Stimulated activated CD8-positive, alpha-beta memory T cell treated with anti-CD3 and anti-CD28 coated beads, Interleukin-12 subunit alpha, Interleukin-12 subunit beta, amount 100 ng/mL, for 4 hours (primary cell): ENCODE data around the gene AFG3L2.
"Not testable (repeated sequence)": the region's sequence is repeated elsewhere in the genome, so short reads cannot be mapped to it uniquely, and the experiment has no call there.

ENCODE experiments used
- DNase-seq: peaks from one replicate; pipeline ENCODE4 v3.0.0-alpha.2; 2020; ENCODE audit warnings: low read depth

AFG3L2 gene

GRCh38 chr18:12397254-12397653 lies 20.2 kb upstream of the AFG3L2 start:
- no peak for DNase-seq

- DNase-seq: no peak
These were observed 17.4 kb upstream of the AFG3L2 start for GRCh38 chr18:12394428-12394827.

GRCh38 chr18:12393998-12394397 lies 17.0 kb upstream of the AFG3L2 start:
- DNase-seq: no peak

GRCh38 chr18:12393510-12393909 lies 16.5 kb upstream of the AFG3L2 start:
- DNase-seq: no peak

- no peak for DNase-seq
These were observed 14.6 kb upstream of the AFG3L2 start for GRCh38 chr18:12391487-12392165.

GRCh38 chr18:12388442-12388841 lies 11.4 kb upstream of the AFG3L2 start:
- DNase-seq: no peak

- DNase-seq: no peak
These were observed 7.2 kb upstream of the AFG3L2 start for GRCh38 chr18:12384261-12384660.

- not testable (repeated sequence) for DNase-seq
These were observed 6.7 kb upstream of the AFG3L2 start for GRCh38 chr18:12383759-12384158.

- DNase-seq: not testable (repeated sequence)
These were observed 5.3 kb upstream of the AFG3L2 start for GRCh38 chr18:12382221-12382814.

- not testable (repeated sequence) for DNase-seq
These were observed 1.2 kb upstream of the AFG3L2 start for GRCh38 chr18:12378198-12378558.

- no peak for DNase-seq
These were observed 650 bp upstream of the AFG3L2 start for GRCh38 chr18:12377556-12378197.

GRCh38 chr18:12376034-12376753 lies 833 bp downstream of the AFG3L2 start:
- DNase-seq: no peak

GRCh38 chr18:12374401-12374800 lies 2.6 kb downstream of the AFG3L2 start:
- DNase-seq: no peak

- no peak for DNase-seq
These were observed 3.3 kb downstream of the AFG3L2 start for GRCh38 chr18:12373771-12374116.

- no peak for DNase-seq
These were observed 3.8 kb downstream of the AFG3L2 start for GRCh38 chr18:12373116-12373770.

GRCh38 chr18:12372406-12372805 lies 4.6 kb downstream of the AFG3L2 start:
- DNase-seq: no peak

GRCh38 chr18:12371590-12371989 lies 5.4 kb downstream of the AFG3L2 start:
- DNase-seq: no peak

GRCh38 chr18:12369211-12369610 lies 7.8 kb downstream of the AFG3L2 start:
- no peak for DNase-seq

- DNase-seq: no peak
These were observed 10.2 kb downstream of the AFG3L2 start for GRCh38 chr18:12366784-12367183.

GRCh38 chr18:12366379-12366778 lies 10.6 kb downstream of the AFG3L2 start:
- no peak for DNase-seq

GRCh38 chr18:12362473-12363174 lies 14.4 kb downstream of the AFG3L2 start:
- no peak for DNase-seq
